Measurements from ENCODE around the gene CDCA5. TPM values are rescaled to one million over a fixed set of nuclear protein-coding genes. Genes with fewer than 3 reads are reported as not detected.

Gene CDCA5
- total and polyA plus RNA-seq, 2 donors (not counting 1 experiment from before 2014, with no cell fraction given): 3.0 to 4.6 TPM

- Histone ChIP-seq H3K4me1 (ENCODE audit: control insufficient read depth, extremely low read depth, insufficient read depth, low read length) (peaks cover 6% of the 10 kb centered on the region), H3K4me3 (replicated peaks in 1 of 4; ENCODE audit: control extremely low read depth in 1 of 4, insufficient read depth in 1 of 4, low read depth in 3 of 4, low read length in 4 of 4) (no peak overlapping the region), H2AFZ (ENCODE audit: low read length) (no peak overlapping the region), H3K4me2 (ENCODE audit: extremely low read depth, insufficient read depth, low read length) (no peak overlapping the region), H3K27ac (ENCODE audit: insufficient read depth, low read length) (no peak overlapping the region), H3K27me3 (ENCODE audit: control insufficient read depth, insufficient read depth, low read length) (no peaks in the 10 kb centered on the region), H3K79me2 (ENCODE audit: control insufficient read depth, insufficient read depth, low read length) (peaks cover 29% of the 10 kb centered on the region), H4K20me1 (ENCODE audit: control insufficient read depth, extremely low read depth, insufficient read depth, low read length) (no peaks in the 10 kb centered on the region), H3K9ac (ENCODE audit: insufficient read depth, low read length) (no peak overlapping the region), H3K9me3 (ENCODE audit: control insufficient read depth, insufficient read depth, low read depth, low read length) (no peaks in the 10 kb centered on the region), H3K36me3 (ENCODE audit: control insufficient read depth, insufficient read depth, low read length) (peaks cover 31% of the 10 kb centered on the region)
- TF ChIP-seq CTCF (conservative IDR thresholded peaks at IDR 0.05 in 1 of 2, IDR thresholded peaks at IDR 0.05 in 1 of 2; ENCODE audit: low read depth in 1 of 2, low read length in 2 of 2) (no peak), EZH2 (IDR thresholded peaks at IDR 0.05; ENCODE audit: low read length, missing control alignments) (no peak)
- DNase-seq (ENCODE audit: low read depth in 2 of 2): no peak
These were observed 40.8 kb upstream of the CDCA5 start for GRCh38 chr11:65124480-65125196.

DNA sequence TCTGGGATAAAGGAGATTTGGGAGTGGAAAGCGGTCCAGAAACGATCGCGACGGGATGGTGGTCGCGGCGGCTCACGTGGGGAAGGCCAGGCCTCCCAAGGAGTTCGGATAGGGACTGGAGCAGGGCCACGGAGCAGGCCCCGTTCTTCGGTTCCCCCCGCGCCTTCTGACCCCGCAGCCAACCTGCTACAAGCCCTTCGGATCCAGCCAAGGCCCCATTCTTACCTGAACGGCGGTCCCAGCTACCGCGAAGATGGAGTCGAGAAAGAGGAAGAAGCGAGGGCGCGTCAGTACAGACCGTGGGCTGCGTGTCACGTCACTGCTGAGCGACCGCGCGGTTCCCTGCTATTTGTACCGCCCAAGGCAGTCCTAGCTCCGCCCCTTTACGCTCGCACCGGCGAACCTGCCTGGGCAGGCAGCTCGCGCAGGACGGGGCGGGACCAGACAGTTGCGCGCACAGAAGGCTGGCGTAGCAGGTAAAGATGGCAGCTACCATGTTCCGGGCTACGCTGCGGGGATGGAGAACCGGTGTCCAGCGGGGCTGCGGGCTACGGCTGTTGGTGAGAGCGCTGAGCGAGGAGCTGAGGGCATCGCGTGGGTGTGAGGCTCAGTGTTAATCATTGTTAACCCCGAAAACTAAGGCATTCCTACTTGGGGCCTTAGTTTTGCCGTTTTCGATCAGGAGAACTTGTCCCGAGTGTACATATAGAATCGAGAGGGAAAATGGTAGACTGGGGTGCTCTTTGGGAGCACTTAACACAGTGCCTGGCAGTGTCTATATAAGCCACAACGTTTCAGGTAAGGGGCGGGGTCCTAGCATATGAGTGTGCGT lies 38.2 kb upstream of the CDCA5 start, which contains the start of the genes FAU and MRPL49:
FAU (minus strand) TSS at position 270 of the 832 bp plus-strand sequence. CDS start 321 bp downstream, outside the sequence.
MRPL49 (plus strand) TSS at position 457 of the 832 bp plus-strand sequence; CDS start at position 483, 26 bp downstream.
- Histone ChIP-seq H3K27ac (ENCODE audit: insufficient read depth, low read length) (peak within 1 kb of the TSS; percentile 94), H3K9me3 (ENCODE audit: control insufficient read depth, insufficient read depth, low read depth, low read length) (no peaks in the 10 kb centered on the region), H3K79me2 (ENCODE audit: control insufficient read depth, insufficient read depth, low read length) (peaks cover 29% of the 10 kb centered on the region), H3K4me3 (replicated peaks in 1 of 4; ENCODE audit: control extremely low read depth in 1 of 4, insufficient read depth in 1 of 4, low read depth in 3 of 4, low read length in 4 of 4) (peak within 1 kb of the TSS; percentile 57 to 98 (median 85)), H3K9ac (ENCODE audit: insufficient read depth, low read length) (peak within 1 kb of the TSS; percentile 95), H4K20me1 (ENCODE audit: control insufficient read depth, extremely low read depth, insufficient read depth, low read length) (no peaks in the 10 kb centered on the region), H2AFZ (ENCODE audit: low read length) (peak within 1 kb of the TSS; percentile 96), H3K36me3 (ENCODE audit: control insufficient read depth, insufficient read depth, low read length) (peaks cover 20% of the 10 kb centered on the region), H3K4me2 (ENCODE audit: extremely low read depth, insufficient read depth, low read length) (peak within 1 kb of the TSS; percentile 96), H3K4me1 (ENCODE audit: control insufficient read depth, extremely low read depth, insufficient read depth, low read length) (peaks cover 6% of the 10 kb centered on the region), H3K27me3 (ENCODE audit: control insufficient read depth, insufficient read depth, low read length) (no peaks in the 10 kb centered on the region)
- peak; percentile 95 to 96 for DNase-seq (ENCODE audit: low read depth in 2 of 2)
- no peak for TF ChIP-seq CTCF (conservative IDR thresholded peaks at IDR 0.05 in 1 of 2, IDR thresholded peaks at IDR 0.05 in 1 of 2; ENCODE audit: low read depth in 1 of 2, low read length in 2 of 2)
- no peak for TF ChIP-seq EZH2 (IDR thresholded peaks at IDR 0.05; ENCODE audit: low read length, missing control alignments)

GRCh38 chr11:65121447-65121864 lies 37.6 kb upstream of the CDCA5 start:
- Histone ChIP-seq H2AFZ (ENCODE audit: low read length) (no peak overlapping the region), H3K4me3 (replicated peaks in 1 of 4; ENCODE audit: control extremely low read depth in 1 of 4, insufficient read depth in 1 of 4, low read depth in 3 of 4, low read length in 4 of 4) (peak overlapping the region; percentile 57 to 98 (median 85)), H3K27ac (ENCODE audit: insufficient read depth, low read length) (peak overlapping the region; percentile 94), H3K4me2 (ENCODE audit: extremely low read depth, insufficient read depth, low read length) (peak overlapping the region; percentile 96), H3K79me2 (ENCODE audit: control insufficient read depth, insufficient read depth, low read length) (peaks cover 33% of the 10 kb centered on the region), H3K9ac (ENCODE audit: insufficient read depth, low read length) (peak overlapping the region; percentile 95), H3K9me3 (ENCODE audit: control insufficient read depth, insufficient read depth, low read depth, low read length) (no peaks in the 10 kb centered on the region), H3K4me1 (ENCODE audit: control insufficient read depth, extremely low read depth, insufficient read depth, low read length) (peaks cover 6% of the 10 kb centered on the region), H3K27me3 (ENCODE audit: control insufficient read depth, insufficient read depth, low read length) (no peaks in the 10 kb centered on the region), H4K20me1 (ENCODE audit: control insufficient read depth, extremely low read depth, insufficient read depth, low read length) (no peaks in the 10 kb centered on the region), H3K36me3 (ENCODE audit: control insufficient read depth, insufficient read depth, low read length) (peaks cover 16% of the 10 kb centered on the region)
- DNase-seq (ENCODE audit: low read depth in 2 of 2): no peak
- TF ChIP-seq CTCF (conservative IDR thresholded peaks at IDR 0.05 in 1 of 2, IDR thresholded peaks at IDR 0.05 in 1 of 2; ENCODE audit: low read depth in 1 of 2, low read length in 2 of 2): no peak
- TF ChIP-seq EZH2 (IDR thresholded peaks at IDR 0.05; ENCODE audit: low read length, missing control alignments): no peak

Measured in fibroblast of lung (primary cell).